ENCODE results near the gene FGFBP1.
"Not testable (repeated sequence)": the region's sequence is repeated elsewhere in the genome, so short reads cannot be mapped to it uniquely, and the experiment has no call there.

Gene FGFBP1

GRCh38 chr4:15945516-15945915 is 7.0 kb upstream of the FGFBP1 start:
- DNase-seq (ENCODE audit: low spot score) (no peak), FAIRE-seq (no peak)

DNA sequence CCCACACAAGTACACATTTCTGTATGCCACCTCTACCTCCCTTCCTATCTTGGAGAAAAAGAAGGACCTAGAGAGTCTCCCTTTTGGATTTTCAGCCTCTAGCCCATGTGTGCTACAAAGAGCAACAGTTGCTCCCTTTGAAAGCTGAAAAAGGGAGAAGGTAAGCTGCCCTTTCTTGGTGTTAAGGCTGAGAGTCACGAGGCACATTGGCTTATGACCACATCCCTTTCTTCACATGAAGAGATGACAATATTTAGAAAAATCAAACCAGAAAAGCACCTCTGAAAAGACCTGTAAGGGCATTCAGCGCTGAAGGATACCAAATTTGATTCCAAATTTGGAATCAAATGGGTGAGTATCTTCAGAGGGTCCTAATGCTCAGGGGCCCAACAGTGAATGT is 6.4 kb upstream of the FGFBP1 start:
- DNase-seq (ENCODE audit: low spot score), result no peak
- FAIRE-seq, result no peak

- DNase-seq (ENCODE audit: low spot score), result no peak
- no peak for FAIRE-seq
These were observed 3.7 kb upstream of the FGFBP1 start for GRCh38 chr4:15942283-15942682.

DNA sequence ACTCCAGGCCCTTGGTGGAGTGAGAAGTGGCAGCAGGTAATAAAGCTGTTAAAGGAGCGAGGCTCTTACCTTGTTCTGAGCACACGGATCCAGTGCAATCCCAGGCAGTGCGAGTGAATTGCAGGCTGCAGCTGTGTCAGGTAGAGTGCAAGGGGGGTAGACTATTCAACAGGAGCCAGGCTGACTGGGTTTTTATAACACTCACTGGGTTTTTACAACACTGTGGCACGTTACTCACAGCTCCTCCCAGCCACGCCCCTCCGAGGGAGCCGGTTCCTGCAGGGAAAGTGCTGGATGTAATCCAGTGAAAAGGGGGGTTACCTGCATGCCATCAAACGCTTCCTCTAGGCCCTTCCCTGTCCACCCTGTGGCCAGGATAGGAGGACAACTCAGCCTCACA is 358 bp downstream of the FGFBP1 start:
- DNase-seq (ENCODE audit: low spot score), result peak; percentile 21
- FAIRE-seq, result no peak

- no peak for DNase-seq (ENCODE audit: low spot score)
- FAIRE-seq, result no peak
These were observed 2.0 kb downstream of the FGFBP1 start for GRCh38 chr4:15936495-15936894.

GRCh38 chr4:15935504-15936402 is 2.8 kb downstream of the FGFBP1 start:
- no peak for DNase-seq (ENCODE audit: low spot score)

DNA sequence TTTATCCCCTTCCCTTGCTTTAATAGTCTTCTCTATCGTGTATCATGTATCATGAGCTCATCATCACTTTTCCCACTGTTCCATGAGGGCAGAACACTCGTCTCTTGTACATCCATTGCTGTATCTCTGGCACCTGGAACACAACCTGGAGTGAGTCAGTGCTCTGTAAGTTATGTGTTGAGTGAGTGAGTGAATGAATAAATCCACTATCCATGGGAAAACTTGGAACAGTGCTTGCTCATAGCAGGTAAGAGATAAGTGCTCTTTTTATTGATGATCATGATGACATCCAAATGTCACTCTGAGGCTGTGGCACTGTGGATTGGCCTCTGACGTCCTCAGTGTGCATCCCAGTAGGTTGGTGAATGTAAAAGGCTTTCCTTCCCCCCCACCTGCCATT is 4.3 kb downstream of the FGFBP1 start:
- FAIRE-seq (no peak), DNase-seq (ENCODE audit: low spot score) (no peak)

More at GRCh38 chr4:15935504-15936402, 2.8 kb downstream of the FGFBP1 start:
- no peak for FAIRE-seq

DNA sequence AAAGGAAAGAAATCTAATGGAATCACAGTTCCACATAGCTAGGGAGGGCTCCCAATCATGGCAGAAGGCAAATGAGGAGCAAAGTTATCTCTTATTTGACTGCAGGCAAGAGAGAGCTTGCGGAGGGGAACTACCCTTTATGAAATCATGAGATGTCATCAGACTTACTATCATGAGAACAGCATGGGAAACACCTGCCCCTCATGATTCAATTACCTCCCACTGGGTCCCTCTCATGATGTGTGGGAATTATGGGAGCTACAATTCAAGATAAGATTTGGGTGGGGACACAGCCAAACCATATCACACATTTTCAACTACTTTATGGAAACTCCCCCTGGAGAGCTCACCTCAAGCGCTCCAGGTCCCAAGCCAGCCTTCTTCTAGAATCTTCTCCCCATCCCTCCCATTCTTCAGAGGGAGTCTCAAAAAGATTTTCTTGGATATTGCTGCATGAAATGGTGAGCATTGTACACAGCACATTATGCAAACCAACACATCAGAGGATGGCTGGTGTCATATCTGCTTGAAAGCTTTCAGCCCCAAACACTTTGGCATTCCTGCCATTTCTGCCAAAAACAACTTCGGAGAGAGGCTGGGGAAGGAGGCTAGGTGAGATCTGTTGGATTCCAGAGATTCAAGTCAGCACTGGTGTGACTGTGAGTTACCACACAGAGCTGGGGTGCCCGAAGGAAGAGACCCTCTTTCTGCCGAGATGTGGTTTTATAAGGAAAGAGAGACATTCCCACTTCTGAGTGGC is 6.9 kb downstream of the FGFBP1 start:
- FAIRE-seq, result no peak
- no peak for DNase-seq (ENCODE audit: low spot score)

DNA sequence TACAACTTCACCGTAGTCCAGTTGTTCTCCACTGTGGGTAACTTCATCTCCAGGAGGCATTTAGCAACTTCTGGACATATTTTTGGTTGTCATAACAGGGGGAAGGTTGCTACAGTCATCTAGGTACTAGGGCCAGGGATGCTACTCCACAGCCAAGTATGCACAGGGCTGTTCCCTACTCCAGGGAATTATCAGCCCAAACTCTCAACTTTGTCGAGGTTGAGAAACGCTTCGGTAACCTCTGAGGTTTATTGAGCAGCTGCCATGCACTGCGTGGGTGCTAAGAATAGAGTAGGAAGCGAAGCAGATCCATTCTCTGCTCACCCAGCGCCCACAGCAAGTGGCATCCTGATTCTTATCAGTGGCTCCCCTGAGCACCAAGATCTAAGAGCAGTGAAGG is 8.2 kb downstream of the FGFBP1 start:
- DNase-seq (ENCODE audit: low spot score) (no peak), FAIRE-seq (no peak)

DNA sequence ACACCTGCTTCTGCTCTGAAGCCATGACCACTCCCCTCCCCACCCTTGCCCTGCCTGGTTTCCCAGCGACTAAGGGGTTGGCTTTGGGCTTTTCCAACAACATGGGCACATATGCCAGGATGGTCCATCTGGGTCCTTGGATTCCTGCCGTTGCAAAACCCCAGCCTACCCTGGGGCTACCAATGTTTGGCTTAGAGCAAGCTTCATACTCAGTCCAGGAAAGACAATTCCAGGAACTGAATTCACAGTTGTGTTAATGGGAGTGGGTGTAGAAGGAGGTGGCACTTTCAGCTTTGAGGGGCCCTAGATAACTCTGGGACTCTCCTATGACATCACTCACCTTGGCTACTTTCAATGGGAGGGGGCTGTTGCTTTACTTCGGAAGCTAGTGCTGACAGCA is 9.0 kb downstream of the FGFBP1 start:
- no peak for DNase-seq (ENCODE audit: low spot score)
- FAIRE-seq, result no peak

DNA sequence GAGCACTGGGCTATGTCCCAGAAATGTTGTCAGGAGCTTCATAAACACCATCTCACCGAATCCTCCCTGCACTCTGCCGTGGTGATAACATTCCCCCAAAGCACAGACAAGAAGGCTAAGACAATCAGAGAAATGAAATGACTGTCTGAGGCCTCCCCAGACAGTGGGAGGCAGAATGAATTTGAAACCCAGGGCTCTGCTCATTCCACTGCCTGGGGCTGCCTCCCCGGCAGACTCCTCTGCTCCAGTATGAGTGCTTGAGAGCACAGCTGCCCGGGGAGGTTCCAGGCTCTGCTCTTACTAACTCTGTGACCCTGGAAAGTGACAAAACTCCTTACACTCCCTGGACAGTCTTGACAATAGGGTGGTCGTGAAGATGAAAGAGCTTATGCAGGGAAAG is 9.7 kb downstream of the FGFBP1 start:
- DNase-seq (ENCODE audit: low spot score) (no peak), FAIRE-seq (no peak)

DNA sequence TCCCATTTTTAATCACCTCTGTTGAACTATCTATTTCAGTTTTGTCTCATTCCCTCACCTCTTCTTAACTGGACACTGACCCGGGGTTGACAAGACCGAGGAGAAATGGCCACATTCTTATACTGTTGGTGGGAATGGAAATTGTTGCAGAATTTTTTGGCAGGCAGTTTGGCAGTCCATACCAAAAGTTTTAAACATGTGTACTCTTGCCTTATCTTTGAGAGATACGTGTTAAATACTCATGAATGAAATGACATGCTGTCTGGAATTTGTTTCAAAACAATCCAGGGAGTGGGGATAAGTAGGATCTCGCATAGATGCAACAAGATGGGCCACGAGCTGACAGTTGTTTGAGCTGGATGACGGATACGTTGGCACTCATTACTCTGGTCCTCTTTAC is 12.1 kb downstream of the FGFBP1 start:
- DNase-seq (ENCODE audit: low spot score), result no peak
- no peak for FAIRE-seq

- no peak for DNase-seq (ENCODE audit: low spot score)
- no peak for FAIRE-seq
These were observed 12.7 kb downstream of the FGFBP1 start for GRCh38 chr4:15925830-15926229.

- DNase-seq (ENCODE audit: low spot score) (no peak), FAIRE-seq (no peak)
These were observed 17.0 kb downstream of the FGFBP1 start for GRCh38 chr4:15921592-15921932.

DNA sequence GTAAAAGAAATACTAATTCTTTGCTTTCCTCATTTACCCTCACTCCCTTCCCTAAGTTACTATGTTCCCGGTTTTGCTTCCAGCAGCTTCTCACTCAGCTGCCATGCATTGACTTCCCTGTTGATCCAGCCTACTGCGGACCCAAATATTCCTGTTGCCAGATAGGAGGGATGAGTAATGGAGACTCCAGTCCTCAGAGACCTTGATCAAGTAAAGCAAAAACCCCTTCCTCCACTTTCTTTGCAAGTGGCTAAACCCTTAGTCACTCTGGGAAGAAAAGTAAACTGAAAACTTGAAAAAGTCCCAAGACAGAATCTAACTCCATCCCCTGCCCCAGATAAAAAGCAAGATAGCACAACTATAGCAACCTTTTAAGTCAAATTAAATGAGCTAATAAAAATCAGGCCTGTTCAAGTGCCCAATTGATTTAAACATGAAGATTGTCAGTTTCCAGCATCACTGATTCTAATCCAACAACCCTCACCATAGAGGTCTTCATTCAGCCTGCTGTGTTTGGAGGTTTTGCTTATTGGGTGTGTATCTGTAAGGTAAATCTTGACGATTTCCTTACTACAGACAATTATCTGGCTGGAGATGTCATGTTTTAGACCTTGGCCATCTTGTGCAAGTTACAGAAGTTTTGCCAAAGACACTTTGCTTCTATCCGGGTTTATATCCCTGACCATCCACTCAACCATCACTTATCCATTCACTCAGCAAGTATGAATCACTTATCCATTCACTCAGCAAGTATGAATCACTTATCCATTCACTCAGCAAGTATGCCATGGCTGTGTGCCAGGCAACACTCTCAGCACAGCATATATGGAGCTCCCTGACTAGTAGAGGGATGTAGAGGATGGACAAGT is 17.6 kb downstream of the FGFBP1 start:
- DNase-seq (ENCODE audit: low spot score), result peak; percentile 62
- FAIRE-seq, result peak; percentile 81

GRCh38 chr4:15918484-15919129 is 19.9 kb downstream of the FGFBP1 start:
- DNase-seq (ENCODE audit: low spot score) (no peak), FAIRE-seq (no peak)

DNA sequence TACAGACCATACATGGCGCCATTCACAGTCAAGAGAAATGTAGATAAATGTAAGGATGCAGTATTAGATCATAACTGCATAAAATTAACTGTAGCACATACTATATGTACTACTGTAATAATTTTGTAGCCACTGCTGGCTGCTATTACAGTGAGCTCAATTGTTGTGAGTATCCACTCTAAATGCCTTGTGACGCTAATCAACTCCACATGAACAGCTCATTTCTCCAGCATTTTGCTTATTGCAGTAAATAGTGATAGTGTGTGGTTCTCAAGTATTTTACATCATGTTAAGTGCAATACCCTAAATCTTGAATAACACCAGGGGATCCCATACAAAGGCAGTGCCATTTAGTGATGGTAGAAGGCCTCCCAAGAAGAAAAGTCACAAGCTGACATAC is 21.2 kb downstream of the FGFBP1 start:
- DNase-seq (ENCODE audit: low spot score), result no peak
- FAIRE-seq, result no peak

- not testable (repeated sequence) for DNase-seq (ENCODE audit: low spot score); FAIRE-seq
These were observed 22.2 kb downstream of the FGFBP1 start for GRCh38 chr4:15916358-15916757.

DNA sequence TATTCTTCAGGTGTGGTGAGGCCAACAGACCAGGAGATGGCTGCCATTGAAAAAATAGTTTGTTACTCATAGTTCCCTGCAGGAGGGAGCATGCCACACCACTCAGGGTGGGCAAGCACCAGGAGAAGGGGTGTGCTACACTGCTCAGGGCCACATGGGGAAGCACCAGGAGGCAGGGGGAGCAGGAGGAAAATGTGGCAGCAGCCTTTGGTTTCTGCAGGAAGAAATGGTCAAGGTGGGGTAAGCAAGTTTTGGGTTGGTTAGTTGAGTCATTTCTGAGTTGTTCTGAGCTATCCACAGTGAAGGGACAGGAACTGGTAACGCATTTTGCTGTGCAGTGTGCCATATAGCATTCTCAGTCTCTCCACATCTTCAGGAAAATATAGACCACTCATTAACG is 23.8 kb downstream of the FGFBP1 start:
- DNase-seq (ENCODE audit: low spot score) (no peak), FAIRE-seq (no peak)

DNA sequence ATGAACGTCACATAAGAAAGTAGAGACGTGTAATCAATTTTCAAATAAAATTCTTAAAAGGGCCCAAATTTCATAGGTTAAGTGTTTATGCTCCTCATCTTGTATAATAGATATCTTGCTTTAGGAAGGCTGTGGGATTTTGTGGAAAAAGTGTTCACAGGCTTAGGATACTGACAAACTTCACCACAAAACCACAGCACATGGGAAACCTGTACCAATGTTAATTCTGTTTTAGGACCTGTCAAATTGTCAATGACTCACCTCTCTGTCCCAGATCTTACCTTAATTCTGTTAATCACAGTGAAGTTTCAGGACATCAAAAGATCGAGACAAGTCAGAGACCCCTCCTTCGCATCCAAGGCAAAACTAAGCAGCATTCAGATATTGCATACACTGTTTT is 24.2 kb downstream of the FGFBP1 start:
- no peak for DNase-seq (ENCODE audit: low spot score)
- FAIRE-seq, result no peak

DNA sequence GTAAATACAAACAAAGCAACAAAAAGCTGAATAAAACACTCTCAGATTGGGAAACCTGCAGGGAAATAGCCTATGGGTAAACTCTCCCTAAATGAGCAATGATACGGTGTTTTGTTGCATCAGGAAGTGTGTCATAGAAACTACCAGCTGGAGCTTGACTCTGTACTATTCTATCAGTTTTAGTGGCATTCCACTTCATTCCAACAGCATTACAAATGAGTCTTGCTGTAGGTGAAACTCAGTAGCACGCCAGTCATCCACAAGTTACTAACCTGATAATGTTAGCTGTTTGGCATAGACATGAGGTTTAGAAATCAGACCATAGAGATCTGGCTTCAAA is 24.9 kb downstream of the FGFBP1 start:
- no peak for FAIRE-seq
- peak; percentile 52 for DNase-seq (ENCODE audit: low spot score)

All from urothelium cell line (cell line).